ENCODE measurements around the gene FBXO3. TPM values are rescaled to one million over a fixed set of nuclear protein-coding genes. Genes with fewer than 3 reads are reported as not detected.

The FBXO3 gene
- total RNA-seq, 2 experiments from 2014 or later: 12.1 to 21.3 TPM

Other genes with a start within 250 kb of the FBXO3 start
- gene C11orf91, start 73.7 kb downstream of the FBXO3 start, total RNA-seq (2014; rRNA removed; shearing (Covaris generic)): not detected in 2 replicates
- gene C11orf91, start 73.7 kb downstream of the FBXO3 start, total RNA-seq (2022): not detected in 2 replicates
- gene CD59, start 38.1 kb downstream of the FBXO3 start, total RNA-seq (2014; rRNA removed; shearing (Covaris generic)): 12.7 and 20.2 TPM in 2 replicates
- gene CD59, start 38.1 kb downstream of the FBXO3 start, total RNA-seq (2022): 35.5 and 40.4 TPM in 2 replicates
- gene LMO2, start 117.6 kb upstream of the FBXO3 start, total RNA-seq (2014; rRNA removed; shearing (Covaris generic)): not detected in 2 replicates
- gene LMO2, start 117.6 kb upstream of the FBXO3 start, total RNA-seq (2022): 0.89 and 2.0 TPM in 2 replicates

Data from OCI-LY7 (cell line).